ENCODE data around the gene SIN3A.

The SIN3A gene

DNA sequence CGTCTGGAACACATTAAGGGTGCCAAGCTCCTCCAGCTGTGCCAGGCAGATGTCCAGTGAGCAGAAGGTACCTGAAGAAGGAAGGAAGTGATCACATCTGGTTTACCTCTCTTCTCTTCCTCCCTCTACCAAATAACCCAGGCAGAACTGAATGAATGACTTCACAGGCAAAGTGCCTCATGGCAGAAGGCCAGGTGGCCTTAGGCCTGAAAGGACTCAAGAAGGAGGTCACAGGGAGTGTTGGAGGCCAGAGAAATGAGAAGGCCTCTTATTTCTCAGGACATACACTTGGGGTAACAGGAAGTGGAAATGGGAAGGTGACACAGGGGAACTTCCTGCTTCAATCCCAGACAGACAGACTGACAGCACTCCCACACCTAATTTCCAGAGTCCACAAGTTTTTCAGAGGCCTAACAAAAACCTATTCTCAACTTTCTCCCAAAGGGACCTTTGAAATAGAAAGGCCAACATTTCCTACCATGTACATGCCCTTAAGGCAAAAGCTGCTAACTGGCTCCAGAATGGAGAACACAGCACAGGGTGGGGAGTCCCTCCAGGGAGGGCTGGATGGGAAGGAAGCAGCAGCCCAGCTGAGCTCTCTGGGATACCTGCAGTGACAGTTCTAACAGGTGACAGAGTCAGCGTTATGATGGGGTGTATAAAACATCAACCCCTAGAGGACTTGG, 17.6 kb upstream of the SIN3A start:
- peaks cover 75% of the 10 kb centered on the region; the same call in 1 of the 2 replicates for H3K36me3 ChIP-seq (ENCODE audit: insufficient read depth, low read length)
- H3K4me1 ChIP-seq (ENCODE audit: insufficient read depth, low read length, poor library complexity, severe bottlenecking) = no peaks in the 10 kb centered on the region
- H3K4me3 ChIP-seq (ENCODE audit: low read length, poor library complexity, severe bottlenecking) = no peak overlapping the region
- no peaks in the 10 kb centered on the region for H3K9me3 ChIP-seq (ENCODE audit: insufficient read depth, low read depth, low read length)
- no peaks in the 10 kb centered on the region for H3K9me2 ChIP-seq (replicated peaks; ENCODE audit: low read depth, low read length)
- TF ChIP-seq EZH2phosphoT487 (IDR thresholded peaks at IDR 0.05; ENCODE audit: borderline replicate concordance) = no peak
- TF ChIP-seq, protein P1, sequence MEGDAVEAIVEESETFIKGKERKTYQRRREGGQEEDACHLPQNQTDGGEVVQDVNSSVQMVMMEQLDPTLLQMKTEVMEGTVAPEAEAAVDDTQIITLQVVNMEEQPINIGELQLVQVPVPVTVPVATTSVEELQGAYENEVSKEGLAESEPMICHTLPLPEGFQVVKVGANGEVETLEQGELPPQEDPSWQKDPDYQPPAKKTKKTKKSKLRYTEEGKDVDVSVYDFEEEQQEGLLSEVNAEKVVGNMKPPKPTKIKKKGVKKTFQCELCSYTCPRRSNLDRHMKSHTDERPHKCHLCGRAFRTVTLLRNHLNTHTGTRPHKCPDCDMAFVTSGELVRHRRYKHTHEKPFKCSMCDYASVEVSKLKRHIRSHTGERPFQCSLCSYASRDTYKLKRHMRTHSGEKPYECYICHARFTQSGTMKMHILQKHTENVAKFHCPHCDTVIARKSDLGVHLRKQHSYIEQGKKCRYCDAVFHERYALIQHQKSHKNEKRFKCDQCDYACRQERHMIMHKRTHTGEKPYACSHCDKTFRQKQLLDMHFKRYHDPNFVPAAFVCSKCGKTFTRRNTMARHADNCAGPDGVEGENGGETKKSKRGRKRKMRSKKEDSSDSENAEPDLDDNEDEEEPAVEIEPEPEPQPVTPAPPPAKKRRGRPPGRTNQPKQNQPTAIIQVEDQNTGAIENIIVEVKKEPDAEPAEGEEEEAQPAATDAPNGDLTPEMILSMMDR (conservative IDR thresholded peaks at IDR 0.05; ENCODE audit: low read length) = no peak
- no peak overlapping the region for H2AFZ ChIP-seq (ENCODE audit: low read length)
- H3K27me3 ChIP-seq (ENCODE audit: insufficient read depth, low read length, poor library complexity, severe bottlenecking) = no peaks in the 10 kb centered on the region
- H3F3A ChIP-seq (ENCODE audit: low read depth) = no peaks in the 10 kb centered on the region
- no peaks in the 10 kb centered on the region for H4K20me1 ChIP-seq (ENCODE audit: insufficient read depth, low read length, poor library complexity, severe bottlenecking)
- no peak overlapping the region for H3K4me2 ChIP-seq (ENCODE audit: low read depth, low read length, poor library complexity, severe bottlenecking)
- no peaks in the 10 kb centered on the region for H3K79me2 ChIP-seq (ENCODE audit: insufficient read depth, low read length)
- H3K9ac ChIP-seq (ENCODE audit: low read depth, low read length, poor library complexity, severe bottlenecking) = no peak overlapping the region

DNA sequence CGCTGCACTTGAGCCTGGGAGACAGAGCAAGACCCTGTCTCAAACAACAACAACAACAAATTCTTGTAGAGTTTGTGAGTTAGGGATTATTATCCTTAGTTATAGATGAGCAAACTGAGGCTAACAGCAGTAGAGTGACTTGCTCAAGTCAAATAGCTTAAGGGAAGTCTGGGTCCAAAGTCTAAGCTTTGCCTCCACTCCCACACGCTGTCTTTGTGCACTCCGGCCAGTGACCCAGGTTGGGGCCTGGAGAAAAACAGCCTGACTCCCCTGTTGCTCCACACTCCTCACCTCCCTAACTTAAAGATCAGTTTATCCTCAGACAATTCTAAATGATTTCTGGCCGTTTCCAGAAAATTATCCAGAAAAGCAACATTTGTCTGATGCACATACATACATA, 9.2 kb upstream of the SIN3A start:
- Histone ChIP-seq H3K36me3 (ENCODE audit: insufficient read depth, low read length) (no peaks in the 10 kb centered on the region; the same call in 1 of the 2 replicates), H3K4me2 (ENCODE audit: low read depth, low read length, poor library complexity, severe bottlenecking) (no peak overlapping the region), H3K9me3 (ENCODE audit: insufficient read depth, low read depth, low read length) (no peaks in the 10 kb centered on the region), H3K79me2 (ENCODE audit: insufficient read depth, low read length) (no peaks in the 10 kb centered on the region), H3K9me2 (replicated peaks; ENCODE audit: low read depth, low read length) (no peaks in the 10 kb centered on the region), H4K20me1 (ENCODE audit: insufficient read depth, low read length, poor library complexity, severe bottlenecking) (no peaks in the 10 kb centered on the region), H3F3A (ENCODE audit: low read depth) (no peaks in the 10 kb centered on the region), H3K4me1 (ENCODE audit: insufficient read depth, low read length, poor library complexity, severe bottlenecking) (peaks cover 5% of the 10 kb centered on the region), H3K9ac (ENCODE audit: low read depth, low read length, poor library complexity, severe bottlenecking) (no peak overlapping the region), H3K4me3 (ENCODE audit: low read length, poor library complexity, severe bottlenecking) (no peak overlapping the region), H3K27me3 (ENCODE audit: insufficient read depth, low read length, poor library complexity, severe bottlenecking) (no peaks in the 10 kb centered on the region), H2AFZ (ENCODE audit: low read length) (no peak overlapping the region)
- TF ChIP-seq, protein P1 (conservative IDR thresholded peaks at IDR 0.05; ENCODE audit: low read length) = no peak
- TF ChIP-seq EZH2phosphoT487 (IDR thresholded peaks at IDR 0.05; ENCODE audit: borderline replicate concordance) = no peak

DNA sequence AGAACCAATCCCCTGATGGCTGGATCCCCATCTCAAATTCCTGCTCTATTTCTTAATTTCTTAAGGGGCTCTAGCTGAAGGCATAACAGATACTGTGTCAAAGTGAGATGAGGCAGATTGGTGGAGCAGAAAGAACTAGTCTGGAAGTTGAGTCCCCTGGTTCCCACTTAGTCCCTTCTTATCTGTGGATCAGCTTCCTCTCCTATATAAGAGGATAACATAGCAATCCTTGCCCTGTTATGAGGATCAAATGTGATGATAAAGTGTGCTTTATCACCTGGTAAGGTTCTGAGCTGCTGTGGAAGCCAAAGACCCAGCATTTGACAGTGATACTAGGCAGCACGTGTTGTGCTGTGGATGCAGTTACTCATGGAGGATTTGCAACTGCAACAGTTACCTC, 8.1 kb upstream of the SIN3A start:
- Histone ChIP-seq H3K4me2 (ENCODE audit: low read depth, low read length, poor library complexity, severe bottlenecking) (no peak overlapping the region), H3K4me3 (ENCODE audit: low read length, poor library complexity, severe bottlenecking) (no peak overlapping the region), H3K36me3 (ENCODE audit: insufficient read depth, low read length) (no peaks in the 10 kb centered on the region), H3F3A (ENCODE audit: low read depth) (no peaks in the 10 kb centered on the region), H3K79me2 (ENCODE audit: insufficient read depth, low read length) (no peaks in the 10 kb centered on the region), H3K9ac (ENCODE audit: low read depth, low read length, poor library complexity, severe bottlenecking) (no peak overlapping the region), H3K27me3 (ENCODE audit: insufficient read depth, low read length, poor library complexity, severe bottlenecking) (no peaks in the 10 kb centered on the region), H4K20me1 (ENCODE audit: insufficient read depth, low read length, poor library complexity, severe bottlenecking) (peaks cover 6% of the 10 kb centered on the region), H3K4me1 (ENCODE audit: insufficient read depth, low read length, poor library complexity, severe bottlenecking) (peaks cover 5% of the 10 kb centered on the region), H3K9me3 (ENCODE audit: insufficient read depth, low read depth, low read length) (no peaks in the 10 kb centered on the region), H2AFZ (ENCODE audit: low read length) (no peak overlapping the region), H3K9me2 (replicated peaks; ENCODE audit: low read depth, low read length) (no peaks in the 10 kb centered on the region)
- TF ChIP-seq, protein P1 (conservative IDR thresholded peaks at IDR 0.05; ENCODE audit: low read length) = no peak
- no peak for TF ChIP-seq EZH2phosphoT487 (IDR thresholded peaks at IDR 0.05; ENCODE audit: borderline replicate concordance)

Measured in Loucy (cell line).